CD14-positive monocyte (primary cell): ENCODE measurements around the gene CRIM1. TPM values are rescaled to one million over a fixed set of nuclear protein-coding genes. Genes with fewer than 3 reads are reported as not detected.

Experiments
- DNase-seq, 3 donors: peaks; one replicate each; pipeline ENCODE4 v3.0.0-alpha.2; 2011 to 2022
- H2AFZ ChIP-seq: 2 replicates; pipeline ENCODE4 v1.6.0; 2012; ENCODE audit warnings: mild to moderate bottlenecking, low read depth, low read length, inconsistent platforms; ENCODE audit not compliant: insufficient read depth, poor library complexity, severe bottlenecking
- H3K27ac ChIP-seq, 2 donors: 1 replicate in 1 of 2; 2 replicates in 1 of 2; pipeline ENCODE4 v1.5.1; 2012 to 2013; ENCODE audit warnings: low read length in 2 of 2, control low read depth in 1 of 2, inconsistent platforms in 1 of 2, low read depth in 1 of 2, mild to moderate bottlenecking in 1 of 2
- H3K27me3 ChIP-seq, 2 donors: one replicate each; pipeline versions ENCODE4 v1.6.0 to v1.6.1; 2011 to 2013; ENCODE audit warnings: low read length in 2 of 2; ENCODE audit not compliant: control insufficient read depth in 2 of 2, insufficient read depth in 2 of 2
- H3K36me3 ChIP-seq, 2 donors: replicated peaks in 1 of 2; 1 replicate in 1 of 2; 2 replicates in 1 of 2; pipeline versions ENCODE4 v1.5.1 to v1.6.1; 2012 to 2013; ENCODE audit warnings: low read length in 2 of 2, control low read depth in 1 of 2, inconsistent platforms in 1 of 2, mild to moderate bottlenecking in 1 of 2; ENCODE audit not compliant: insufficient read depth in 2 of 2, control insufficient read depth in 1 of 2
- H3K4me1 ChIP-seq, 2 donors: 1 replicate in 1 of 2; 2 replicates in 1 of 2; pipeline versions ENCODE4 v1.5.1 to v1.6.1; 2012 to 2013; ENCODE audit warnings: low read length in 2 of 2, control low read depth in 1 of 2, inconsistent platforms in 1 of 2, mild to moderate bottlenecking in 1 of 2, moderate library complexity in 1 of 2; ENCODE audit not compliant: insufficient read depth in 2 of 2, control insufficient read depth in 1 of 2
- H3K4me2 ChIP-seq: replicated peaks from 2 replicates; pipeline ENCODE3; 2012; ENCODE audit warnings: low read length, moderate library complexity, mild to moderate bottlenecking; ENCODE audit not compliant: poor library complexity, severe bottlenecking; ENCODE audit errors: extremely low read depth
- H3K4me3 ChIP-seq, 3 experiments: fragments of 200-600 bp in 1 of 3; sonication (generic) in 1 of 3; replicated peaks in 1 of 3; 1 replicate in 2 of 3; 2 replicates in 1 of 3; pipeline ENCODE4 v1.5.1; 2011 to 2013; ENCODE audit warnings: low read length in 3 of 3, mild to moderate bottlenecking in 3 of 3, control low read depth in 2 of 3, low read depth in 2 of 3, inconsistent platforms in 1 of 3, moderate library complexity in 1 of 3
- H3K79me2 ChIP-seq: 2 replicates; pipeline ENCODE4 v1.6.0; 2012; ENCODE audit warnings: mild to moderate bottlenecking, control low read depth, inconsistent platforms, low read length, moderate library complexity; ENCODE audit not compliant: insufficient read depth
- H3K9ac ChIP-seq: 2 replicates; pipeline ENCODE4 v1.6.0; 2017; ENCODE audit warnings: low read length, mild to moderate bottlenecking; ENCODE audit not compliant: insufficient read depth, poor library complexity, severe bottlenecking
- H3K9me3 ChIP-seq, 2 donors: replicated peaks in 1 of 2; 1 replicate in 1 of 2; 2 replicates in 1 of 2; pipeline versions ENCODE4 v1.5.1 to v1.6.1; 2012 to 2013; ENCODE audit warnings: low read length in 2 of 2, control low read depth in 1 of 2; ENCODE audit not compliant: control insufficient read depth in 1 of 2, insufficient read depth in 1 of 2
- H4K20me1 ChIP-seq: 2 replicates; pipeline ENCODE4 v1.6.0; 2012; ENCODE audit warnings: mild to moderate bottlenecking, low read length, control low read depth, moderate library complexity; ENCODE audit not compliant: insufficient read depth
- H3K27ac Mint-ChIP-seq, 7 donors: one replicate each; pipeline ENCODE4 v1.8.0; 2020; ENCODE audit warnings: mild to moderate bottlenecking in 7 of 7, mixed read lengths in 7 of 7, moderate library complexity in 6 of 7, inconsistent platforms in 2 of 7
- H3K27me3 Mint-ChIP-seq, 3 donors: one replicate each; pipeline ENCODE4 v1.8.0; 2021 to 2022; ENCODE audit warnings: low read depth in 3 of 3, mild to moderate bottlenecking in 3 of 3, mixed read lengths in 3 of 3, moderate library complexity in 3 of 3, inconsistent platforms in 1 of 3
- H3K36me3 Mint-ChIP-seq, 2 donors: one replicate each; pipeline ENCODE4 v1.8.0; 2020; ENCODE audit warnings: mixed read lengths in 2 of 2, inconsistent platforms in 1 of 2, mild to moderate bottlenecking in 1 of 2
- H3K4me1 Mint-ChIP-seq: one replicate; pipeline ENCODE4 v1.8.0; 2020; ENCODE audit warnings: mild to moderate bottlenecking, mixed read lengths
- H3K4me3 Mint-ChIP-seq, 2 donors: one replicate each; pipeline ENCODE4 v1.8.0; 2020; ENCODE audit warnings: mild to moderate bottlenecking in 2 of 2, mixed read lengths in 2 of 2, moderate library complexity in 1 of 2
- H3K9me3 Mint-ChIP-seq, 7 donors: one replicate each; pipeline ENCODE4 v1.8.0; 2020 to 2022; ENCODE audit warnings: mixed read lengths in 7 of 7, mild to moderate bottlenecking in 6 of 7, moderate library complexity in 6 of 7, inconsistent platforms in 2 of 7
- WGBS: methylation state at CpG from one replicate; pipeline ENCODE4 v1.1.5; 2013; ENCODE audit warnings: missing lambda C conversion rate; ENCODE audit not compliant: insufficient coverage; 5-methylcytosine and 5-hydroxymethylcytosine counted together
- intact Hi-C, 2 donors: fragments of 100-400 bp; cut with micrococcal nuclease; formaldehyde crosslinking; loops; one replicate each; pipeline versions ENCODE4 v1.15.0 to v1.15.1; 2023
- polyA minus RNA-seq: library from RNA; depleted of rRNA, polyadenylated mRNA; stranded (reverse); fragments of >200 nt; gene quantifications from 2 replicates; pipeline ENCODE4 v1.2.3, GENCODE V29; 2012
- polyA plus RNA-seq, 3 donors: library from polyadenylated mRNA; depleted of rRNA in 1 of 3; unstranded in 2 of 3; stranded (reverse) in 1 of 3; fragments of 300-500 nt in 2 of 3; fragments of >200 nt in 1 of 3; fragmentation: Illumina TruSeq in 2 of 3; gene quantifications; 1 replicate in 2 of 3; 2 replicates in 1 of 3; pipeline ENCODE4 v1.2.3, GENCODE V29; 2012 to 2021
- total RNA-seq, 12 experiments: library from RNA in 1 of 12; stranded (reverse) in 1 of 12; fragments of 120-200 nt in 1 of 12; gene quantifications; one replicate each; pipeline ENCODE4 v1.2.4 and lab custom pipeline; 2013 to 2026; ENCODE audit warnings: mixed read lengths in 6 of 12, inconsistent platforms in 1 of 12
- TF ChIP-seq, protein P1 (sequence below): fragments of 200-600 bp; IDR thresholded peaks from one replicate; pipeline ENCODE4 v1.8.0; 2022; ENCODE audit warnings: antibody characterized with exemption, mild to moderate bottlenecking

CRIM1 gene, protein sequence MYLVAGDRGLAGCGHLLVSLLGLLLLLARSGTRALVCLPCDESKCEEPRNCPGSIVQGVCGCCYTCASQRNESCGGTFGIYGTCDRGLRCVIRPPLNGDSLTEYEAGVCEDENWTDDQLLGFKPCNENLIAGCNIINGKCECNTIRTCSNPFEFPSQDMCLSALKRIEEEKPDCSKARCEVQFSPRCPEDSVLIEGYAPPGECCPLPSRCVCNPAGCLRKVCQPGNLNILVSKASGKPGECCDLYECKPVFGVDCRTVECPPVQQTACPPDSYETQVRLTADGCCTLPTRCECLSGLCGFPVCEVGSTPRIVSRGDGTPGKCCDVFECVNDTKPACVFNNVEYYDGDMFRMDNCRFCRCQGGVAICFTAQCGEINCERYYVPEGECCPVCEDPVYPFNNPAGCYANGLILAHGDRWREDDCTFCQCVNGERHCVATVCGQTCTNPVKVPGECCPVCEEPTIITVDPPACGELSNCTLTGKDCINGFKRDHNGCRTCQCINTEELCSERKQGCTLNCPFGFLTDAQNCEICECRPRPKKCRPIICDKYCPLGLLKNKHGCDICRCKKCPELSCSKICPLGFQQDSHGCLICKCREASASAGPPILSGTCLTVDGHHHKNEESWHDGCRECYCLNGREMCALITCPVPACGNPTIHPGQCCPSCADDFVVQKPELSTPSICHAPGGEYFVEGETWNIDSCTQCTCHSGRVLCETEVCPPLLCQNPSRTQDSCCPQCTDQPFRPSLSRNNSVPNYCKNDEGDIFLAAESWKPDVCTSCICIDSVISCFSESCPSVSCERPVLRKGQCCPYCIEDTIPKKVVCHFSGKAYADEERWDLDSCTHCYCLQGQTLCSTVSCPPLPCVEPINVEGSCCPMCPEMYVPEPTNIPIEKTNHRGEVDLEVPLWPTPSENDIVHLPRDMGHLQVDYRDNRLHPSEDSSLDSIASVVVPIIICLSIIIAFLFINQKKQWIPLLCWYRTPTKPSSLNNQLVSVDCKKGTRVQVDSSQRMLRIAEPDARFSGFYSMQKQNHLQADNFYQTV
- total RNA-seq (2013) = 1.6 TPM
- polyA plus RNA-seq (under 1 TPM in 2 of 3 donors, not detected in 1; 0.08 to 0.27 TPM), polyA minus RNA-seq (0.55 and 4.9 TPM in 2 replicates), total RNA-seq (lab: John Stamatoyannopoulos, UW) (2.3 to 159 (median 3.4) reads per million in 11 experiments)

DNA sequence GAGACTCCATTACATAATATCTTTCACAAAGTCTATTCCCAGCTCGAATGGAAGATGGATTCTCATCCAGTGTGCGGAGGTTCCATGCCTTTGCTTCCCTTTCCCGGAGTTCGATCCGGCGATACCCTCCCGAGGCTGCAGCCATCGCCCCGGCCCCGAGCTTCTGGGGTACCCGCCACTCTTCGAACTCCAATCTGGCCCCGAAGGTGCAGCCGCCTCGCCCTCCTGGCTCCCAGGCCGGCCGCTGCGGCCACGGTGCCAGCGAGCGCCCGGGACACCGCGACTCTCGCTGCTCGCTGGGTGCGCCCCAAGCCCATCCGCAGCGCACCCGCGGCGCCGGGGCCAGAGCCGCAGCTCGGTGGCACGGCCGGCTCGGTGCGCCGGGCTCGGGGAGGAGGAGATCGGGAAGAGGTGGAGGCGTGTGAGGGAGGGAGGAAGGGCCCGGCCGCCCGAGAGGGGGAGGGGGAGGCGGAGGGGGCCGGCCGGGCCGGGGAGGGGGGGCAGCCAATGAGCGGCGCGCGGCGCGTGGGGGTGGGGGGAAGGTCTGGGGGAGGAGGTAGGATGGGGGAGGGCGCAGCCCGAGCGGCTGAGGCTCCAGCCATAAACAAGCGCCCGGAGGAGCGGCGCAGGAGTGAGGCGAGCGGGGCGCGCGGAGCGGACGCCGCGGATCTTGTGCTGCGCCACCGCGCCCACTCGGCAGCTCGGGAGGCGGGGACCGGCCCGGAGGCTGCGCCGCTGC is at the start of gene CRIM1:
Gene CRIM1, plus strand, starts transcription at position 628 of the 739 bp plus-strand sequence. CDS start 515 bp downstream, outside the sequence.
- H3K9me3 Mint-ChIP-seq = peaks cover 0 to 14% (median 10%) of the 10 kb centered on the region in 7 donors
- under 1% methylated on average over 59 of the region's 82 CpGs for WGBS
- DNase-seq = peak in 1 of 3 donors; percentile 19
- peaks cover 8 to 13% of the 10 kb centered on the region in 2 donors for H3K36me3 Mint-ChIP-seq
- H3K4me3 Mint-ChIP-seq = peak within 1 kb of the TSS; percentile 80 to 90
- Histone ChIP-seq H3K4me1 (peaks cover 49 to 51% of the 10 kb centered on the region in 2 donors), H2AFZ (peak within 1 kb of the TSS; percentile 66), H3K9ac (peak within 1 kb of the TSS; percentile 50), H3K27me3 (peaks cover 47 to 51% of the 10 kb centered on the region in 2 donors), H3K4me2 (peak within 1 kb of the TSS; percentile 79), H3K79me2 (no peaks in the 10 kb centered on the region), H4K20me1 (no peaks in the 10 kb centered on the region), H3K4me3 (peak within 1 kb of the TSS; percentile 35 to 71 (median 38)), H3K36me3 (no peaks in the 10 kb centered on the region), H3K9me3 (peaks cover 0 to 9% of the 10 kb centered on the region in 2 donors), H3K27ac (no peak within 1 kb of the TSS)
- peaks cover 44 to 59% (median 45%) of the 10 kb centered on the region in 3 donors for H3K27me3 Mint-ChIP-seq
- peak within 1 kb of the TSS in 1 of 7 donors; percentile 49 for H3K27ac Mint-ChIP-seq
- intact Hi-C loops = loop anchor here (10.0 kb wide), 2 partner anchors 309 to 429 kb away; no protein-coding TSS in a partner anchor
- peaks cover 58% of the 10 kb centered on the region for H3K4me1 Mint-ChIP-seq
- TF ChIP-seq, protein P1, sequence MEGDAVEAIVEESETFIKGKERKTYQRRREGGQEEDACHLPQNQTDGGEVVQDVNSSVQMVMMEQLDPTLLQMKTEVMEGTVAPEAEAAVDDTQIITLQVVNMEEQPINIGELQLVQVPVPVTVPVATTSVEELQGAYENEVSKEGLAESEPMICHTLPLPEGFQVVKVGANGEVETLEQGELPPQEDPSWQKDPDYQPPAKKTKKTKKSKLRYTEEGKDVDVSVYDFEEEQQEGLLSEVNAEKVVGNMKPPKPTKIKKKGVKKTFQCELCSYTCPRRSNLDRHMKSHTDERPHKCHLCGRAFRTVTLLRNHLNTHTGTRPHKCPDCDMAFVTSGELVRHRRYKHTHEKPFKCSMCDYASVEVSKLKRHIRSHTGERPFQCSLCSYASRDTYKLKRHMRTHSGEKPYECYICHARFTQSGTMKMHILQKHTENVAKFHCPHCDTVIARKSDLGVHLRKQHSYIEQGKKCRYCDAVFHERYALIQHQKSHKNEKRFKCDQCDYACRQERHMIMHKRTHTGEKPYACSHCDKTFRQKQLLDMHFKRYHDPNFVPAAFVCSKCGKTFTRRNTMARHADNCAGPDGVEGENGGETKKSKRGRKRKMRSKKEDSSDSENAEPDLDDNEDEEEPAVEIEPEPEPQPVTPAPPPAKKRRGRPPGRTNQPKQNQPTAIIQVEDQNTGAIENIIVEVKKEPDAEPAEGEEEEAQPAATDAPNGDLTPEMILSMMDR = no peak
